B cell (primary cell): ENCODE measurements around the gene MLH3. TPM values are rescaled to one million over a fixed set of nuclear protein-coding genes. Genes with fewer than 3 reads are reported as not detected.

Experiments
- ATAC-seq: fragments of 200-7000 bp; cut with Tn5 transposase; one replicate; pipeline ENCODE4 v1.10.0; 2021; ENCODE audit warnings: low read depth, mild to moderate bottlenecking, moderate number of reproducible peaks, moderate library complexity
- CTCF ChIA-PET: fragments of 350-600 bp; sonication (Branson Sonifier 250); formaldehyde crosslinking; loops from one replicate; lab custom pipeline; 2021; ENCODE audit warnings: antibody characterized with exemption, inconsistent platforms; lab: Charles Lee
- POLR2A ChIA-PET: fragments of 350-600 bp; sonication (Branson Sonifier 250); formaldehyde crosslinking; loops from one replicate; lab custom pipeline; 2021; ENCODE audit warnings: antibody characterized with exemption; lab: Charles Lee
- DNase-seq: peaks from one replicate; pipeline ENCODE4 v3.0.0; 2013
- H2AFZ ChIP-seq: 2 replicates; pipeline ENCODE4 v1.6.1; 2012; ENCODE audit warnings: mild to moderate bottlenecking, low read depth, low read length; ENCODE audit not compliant: insufficient read depth, poor library complexity, severe bottlenecking
- H3K27ac ChIP-seq, 2 donors: 1 replicate in 1 of 2; 2 replicates in 1 of 2; pipeline ENCODE4 v1.5.1; 2012 to 2013; ENCODE audit warnings: low read length in 2 of 2, mild to moderate bottlenecking in 2 of 2, moderate library complexity in 1 of 2
- H3K27me3 ChIP-seq, 4 experiments: fragments of 200-600 bp in 1 of 4; sonication (generic) in 1 of 4; replicated peaks in 1 of 4; 1 replicate in 2 of 4; 2 replicates in 2 of 4; pipeline versions ENCODE4 v1.6.1 to v1.7.0; 2013 to 2016; ENCODE audit warnings: low read length in 3 of 4, mild to moderate bottlenecking in 2 of 4, mixed read lengths in 1 of 4, moderate library complexity in 1 of 4; ENCODE audit not compliant: insufficient read depth in 4 of 4, control insufficient read depth in 3 of 4; ENCODE audit errors: control extremely low read depth in 1 of 4
- H3K36me3 ChIP-seq, 2 experiments: replicated peaks in 1 of 2; 1 replicate in 1 of 2; 2 replicates in 1 of 2; pipeline versions ENCODE4 v1.6.1 to v1.7.1; 2013; ENCODE audit warnings: low read length in 1 of 2; ENCODE audit not compliant: insufficient read depth in 2 of 2, control insufficient read depth in 1 of 2; ENCODE audit errors: control extremely low read depth in 1 of 2, extremely low read depth in 1 of 2
- H3K4me1 ChIP-seq, 2 donors: fragments of 200-600 bp in 1 of 2; sonication (generic) in 1 of 2; 1 replicate in 1 of 2; 2 replicates in 1 of 2; pipeline versions ENCODE4 v1.5.1 to v1.6.1; 2013 to 2017; ENCODE audit warnings: low read length in 2 of 2; ENCODE audit not compliant: control insufficient read depth in 2 of 2, insufficient read depth in 2 of 2
- H3K4me2 ChIP-seq: replicated peaks from 2 replicates; pipeline ENCODE3; 2012; ENCODE audit warnings: mild to moderate bottlenecking, low read depth, low read length; ENCODE audit not compliant: poor library complexity, severe bottlenecking
- H3K4me3 ChIP-seq, 5 experiments: fragments of 200-600 bp in 1 of 5; sonication (generic) in 1 of 5; 1 replicate in 3 of 5; 2 replicates in 2 of 5; pipeline versions ENCODE4 v1.5.1 to v1.7.0; 2011 to 2016; ENCODE audit warnings: low read length in 4 of 5, mild to moderate bottlenecking in 4 of 5, low read depth in 2 of 5, control low read depth in 1 of 5, moderate library complexity in 1 of 5; ENCODE audit not compliant: insufficient read depth in 1 of 5; ENCODE audit errors: control extremely low read depth in 1 of 5, extremely low read depth in 1 of 5
- H3K79me2 ChIP-seq: fragments of 200-600 bp; sonication (generic); one replicate; pipeline ENCODE4 v1.6.0; 2016; ENCODE audit warnings: low read length; ENCODE audit not compliant: control insufficient read depth, insufficient read depth
- H3K9ac ChIP-seq: fragments of 200-600 bp; sonication (generic); 2 replicates; pipeline ENCODE4 v1.6.1; 2017; ENCODE audit warnings: mild to moderate bottlenecking, low read length, moderate library complexity
- H3K9me3 ChIP-seq, 3 donors: one replicate each; pipeline versions ENCODE4 v1.6.1 to v1.7.1; 2013; ENCODE audit warnings: low read length in 2 of 3; ENCODE audit not compliant: control insufficient read depth in 2 of 3, insufficient read depth in 1 of 3; ENCODE audit errors: control extremely low read depth in 1 of 3
- H4K20me1 ChIP-seq: 2 replicates; pipeline ENCODE4 v1.6.0; 2012; ENCODE audit warnings: mild to moderate bottlenecking, low read length; ENCODE audit not compliant: insufficient read depth, control insufficient read depth, poor library complexity, severe bottlenecking
- H3K27ac Mint-ChIP-seq: one replicate; pipeline ENCODE4 v1.8.0; 2021; ENCODE audit warnings: mixed read lengths
- H3K27me3 Mint-ChIP-seq: one replicate; pipeline ENCODE4 v1.8.0; 2021; ENCODE audit warnings: mixed read lengths
- H3K4me1 Mint-ChIP-seq: one replicate; pipeline ENCODE4 v1.8.0; 2021; ENCODE audit warnings: mixed read lengths
- H3K4me3 Mint-ChIP-seq: one replicate; pipeline ENCODE4 v1.8.0; 2021; ENCODE audit warnings: mixed read lengths
- H3K9me3 Mint-ChIP-seq: one replicate; pipeline ENCODE4 v1.8.0; 2022; ENCODE audit warnings: mixed read lengths; ENCODE audit not compliant: insufficient read depth
- EZH2 ChIP-seq: IDR thresholded peaks from 2 replicates; pipeline ENCODE4 v1.6.1; 2012; ENCODE audit warnings: borderline replicate concordance, low read depth, mild to moderate bottlenecking, moderate library complexity, low read length; ENCODE audit not compliant: insufficient read depth, poor library complexity, severe bottlenecking
- WGBS: methylation state at CpG from one replicate; pipeline ENCODE4 v1.1.5; 2013; ENCODE audit warnings: missing lambda C conversion rate; ENCODE audit not compliant: insufficient coverage; 5-methylcytosine and 5-hydroxymethylcytosine counted together
- intact Hi-C: fragments of 100-400 bp; cut with micrococcal nuclease; formaldehyde crosslinking; loops from one replicate; pipeline ENCODE4 v1.10.0; 2022
- polyA plus RNA-seq: library from polyadenylated mRNA; depleted of rRNA; stranded (reverse); fragments of >200 nt; gene quantifications from 2 replicates; pipeline ENCODE4 v1.2.3, GENCODE V29; 2012
- total RNA-seq, 2 donors: library from RNA; stranded (reverse); fragments of 120-200 nt in 1 of 2; gene quantifications; 1 replicate in 1 of 2; 2 replicates in 1 of 2; pipeline versions ENCODE4 v1.2.3 to v1.2.4, GENCODE V29; 2013 to 2022
- TF ChIP-seq, protein P1 (sequence below): fragments of 200-600 bp; IDR thresholded peaks from one replicate; pipeline ENCODE4 v1.8.0; 2022; ENCODE audit warnings: antibody characterized with exemption, mild to moderate bottlenecking

Gene MLH3
- total and polyA plus RNA-seq, 2 donors (not counting 1 experiment from before 2014, with no cell fraction given) = 6.7 to 19.9 TPM

DNA sequence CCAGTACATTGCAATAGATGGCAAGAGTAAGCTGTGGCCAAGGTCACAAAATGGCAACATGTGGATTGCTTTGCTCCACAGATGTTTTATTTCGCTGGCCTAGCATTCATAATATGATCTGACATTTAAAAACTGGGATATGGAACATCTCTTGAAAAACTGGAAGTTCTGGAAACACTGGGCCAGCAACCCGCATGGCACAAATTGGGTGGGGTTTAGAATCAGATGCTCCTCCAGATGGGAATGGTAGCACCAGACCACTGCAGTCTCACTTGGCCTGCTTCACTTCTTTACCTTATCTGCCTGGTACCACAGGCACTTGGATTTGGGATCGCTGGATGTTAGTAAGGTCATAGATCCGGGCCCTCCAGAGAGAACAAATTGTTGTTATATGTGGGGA lies 28.3 kb upstream of the MLH3 start:
- Histone ChIP-seq H3K9me3 (no peaks in the 10 kb centered on the region), H3K27me3 (no peaks in the 10 kb centered on the region), H3K4me2 (no peak overlapping the region), H2AFZ (no peak overlapping the region), H3K36me3 (peaks cover 3 to 30% of the 10 kb centered on the region in 2 experiments), H3K27ac (no peak overlapping the region), H4K20me1 (no peaks in the 10 kb centered on the region), H3K79me2 (no peaks in the 10 kb centered on the region), H3K9ac (no peak overlapping the region), H3K4me1 (no peaks in the 10 kb centered on the region), H3K4me3 (no peak overlapping the region)
- H3K27ac Mint-ChIP-seq = no peak overlapping the region
- ATAC-seq (no peak), DNase-seq (no peak)
- WGBS = 100% methylated on average over 1 of the region's 4 CpGs
- TF ChIP-seq EZH2 = no peak
- TF ChIP-seq, protein P1, sequence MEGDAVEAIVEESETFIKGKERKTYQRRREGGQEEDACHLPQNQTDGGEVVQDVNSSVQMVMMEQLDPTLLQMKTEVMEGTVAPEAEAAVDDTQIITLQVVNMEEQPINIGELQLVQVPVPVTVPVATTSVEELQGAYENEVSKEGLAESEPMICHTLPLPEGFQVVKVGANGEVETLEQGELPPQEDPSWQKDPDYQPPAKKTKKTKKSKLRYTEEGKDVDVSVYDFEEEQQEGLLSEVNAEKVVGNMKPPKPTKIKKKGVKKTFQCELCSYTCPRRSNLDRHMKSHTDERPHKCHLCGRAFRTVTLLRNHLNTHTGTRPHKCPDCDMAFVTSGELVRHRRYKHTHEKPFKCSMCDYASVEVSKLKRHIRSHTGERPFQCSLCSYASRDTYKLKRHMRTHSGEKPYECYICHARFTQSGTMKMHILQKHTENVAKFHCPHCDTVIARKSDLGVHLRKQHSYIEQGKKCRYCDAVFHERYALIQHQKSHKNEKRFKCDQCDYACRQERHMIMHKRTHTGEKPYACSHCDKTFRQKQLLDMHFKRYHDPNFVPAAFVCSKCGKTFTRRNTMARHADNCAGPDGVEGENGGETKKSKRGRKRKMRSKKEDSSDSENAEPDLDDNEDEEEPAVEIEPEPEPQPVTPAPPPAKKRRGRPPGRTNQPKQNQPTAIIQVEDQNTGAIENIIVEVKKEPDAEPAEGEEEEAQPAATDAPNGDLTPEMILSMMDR = no peak
- no peak overlapping the region for H3K4me3 Mint-ChIP-seq
- H3K27me3 Mint-ChIP-seq = no peaks in the 10 kb centered on the region
- intact Hi-C loops = no loop called here
- H3K9me3 Mint-ChIP-seq = no peaks in the 10 kb centered on the region
- ChIA-PET CTCF (interaction anchor here (0.9 to 1.8 kb wide), 2 partner anchors 9 to 220 kb away, joined by 5 to 10 read pairs; no protein-coding TSS in a partner anchor), POLR2A (no interaction called here)
- no peaks in the 10 kb centered on the region for H3K4me1 Mint-ChIP-seq

- intact Hi-C loops = no loop called here
- no peak for DNase-seq
- Histone ChIP-seq H3K79me2 (no peaks in the 10 kb centered on the region), H3K27ac (no peak overlapping the region), H3K4me3 (no peak overlapping the region), H3K27me3 (no peaks in the 10 kb centered on the region), H2AFZ (no peak overlapping the region), H3K9me3 (no peaks in the 10 kb centered on the region), H3K4me1 (no peaks in the 10 kb centered on the region), H3K36me3 (peaks cover 1 to 13% of the 10 kb centered on the region in 2 experiments), H4K20me1 (no peaks in the 10 kb centered on the region), H3K4me2 (no peak overlapping the region), H3K9ac (no peak overlapping the region)
- Mint-ChIP-seq H3K4me3 (no peak overlapping the region), H3K27ac (no peak overlapping the region), H3K27me3 (no peaks in the 10 kb centered on the region), H3K4me1 (no peaks in the 10 kb centered on the region), H3K9me3 (no peaks in the 10 kb centered on the region)
- ChIA-PET POLR2A (no interaction called here), CTCF (interaction anchor here (0.7 to 1.8 kb wide), 3 partner anchors 10 to 219 kb away, joined by 3 to 10 read pairs (median 3); no protein-coding TSS in a partner anchor)
- TF ChIP-seq EZH2 = no peak
- TF ChIP-seq, protein P1 = no peak
- ATAC-seq = no peak
Measured at GRCh38 chr14:75077794-75078193, 26.5 kb upstream of the MLH3 start.
